HG02610 (cell line): ENCODE data around the gene MCC.
"Not testable (repeated sequence)": the region's sequence is repeated elsewhere in the genome, so short reads cannot be mapped to it uniquely, and the experiment has no call there.

Source experiments
- ATAC-seq: cut with Tn5 transposase; IDR thresholded peaks from one replicate; pipeline ENCODE4 v1.9.1; 2021; ENCODE audit warnings: mild to moderate bottlenecking, moderate library complexity; ENCODE audit not compliant: unreplicated experiment

Gene MCC

DNA sequence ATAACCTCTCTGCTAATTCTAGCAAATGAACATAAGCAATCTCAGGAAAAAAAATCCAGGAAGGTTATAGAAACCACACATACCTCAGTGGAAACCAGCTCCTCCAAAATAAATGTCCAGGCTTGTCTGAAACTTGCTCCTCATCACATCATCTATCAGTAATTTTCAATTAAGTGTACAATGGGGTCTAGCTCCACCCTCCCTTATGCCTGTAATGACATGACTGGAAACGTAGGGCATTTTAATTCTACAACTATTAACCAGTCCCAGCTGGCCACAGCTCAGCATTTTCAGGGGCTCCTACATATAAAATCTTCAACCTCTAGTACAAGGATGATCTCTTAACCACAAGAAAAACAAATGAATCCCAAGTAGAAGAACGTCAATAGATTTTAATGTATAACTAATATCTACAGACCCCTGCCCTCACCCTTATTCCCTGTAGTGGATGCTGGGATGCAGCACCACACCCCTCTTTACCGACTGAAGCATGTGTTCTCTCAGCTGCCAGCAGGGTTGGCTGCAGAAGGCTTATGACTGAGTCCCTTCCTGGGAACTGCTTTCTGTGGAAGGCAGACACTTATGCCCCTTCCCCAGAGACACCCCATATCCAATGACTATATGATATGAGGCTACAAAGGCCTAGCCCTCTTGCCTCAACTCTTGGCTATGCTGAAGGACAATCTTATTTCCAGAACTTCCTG is 60.2 kb downstream of the MCC start:
- ATAC-seq = no peak

DNA sequence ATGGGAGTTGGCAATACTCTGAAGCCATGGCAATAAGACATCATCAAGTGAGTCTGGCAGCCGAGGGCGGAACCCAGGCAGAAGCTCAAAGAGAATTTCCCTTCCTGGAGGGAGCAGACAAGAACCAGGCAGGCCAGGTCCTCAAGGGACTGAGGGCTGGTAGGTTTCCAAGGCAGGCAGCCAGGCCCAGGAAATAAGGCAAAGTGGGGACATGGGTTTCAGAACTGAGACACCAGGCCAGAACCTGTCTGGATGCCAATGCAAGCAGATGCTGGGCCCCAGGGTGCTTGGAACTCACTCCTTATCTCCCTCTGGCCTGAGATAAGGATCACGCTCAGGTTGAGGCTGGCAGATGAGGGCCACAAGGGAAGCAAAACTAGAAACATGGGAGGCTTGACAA is 62.3 kb downstream of the MCC start:
- ATAC-seq = no peak

DNA sequence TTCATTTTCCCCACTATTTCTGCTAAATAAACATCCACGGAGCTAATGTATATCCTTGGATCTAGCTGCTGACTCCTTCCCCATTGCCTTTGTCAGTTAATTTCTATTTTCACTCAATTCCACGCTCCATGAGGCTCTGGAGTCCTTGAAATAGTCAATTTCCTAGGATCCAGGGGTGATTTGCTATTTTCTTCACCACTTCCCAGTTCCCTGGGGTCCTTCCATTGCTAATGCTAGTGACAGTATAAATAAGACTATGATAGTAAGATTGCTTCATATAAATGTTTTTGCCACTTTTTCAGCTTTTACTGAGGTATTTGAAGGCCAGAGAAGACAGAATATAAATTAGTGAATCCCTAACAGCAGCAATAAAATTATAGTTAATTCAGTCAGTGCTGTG is 66.6 kb downstream of the MCC start:
- no peak for ATAC-seq

DNA sequence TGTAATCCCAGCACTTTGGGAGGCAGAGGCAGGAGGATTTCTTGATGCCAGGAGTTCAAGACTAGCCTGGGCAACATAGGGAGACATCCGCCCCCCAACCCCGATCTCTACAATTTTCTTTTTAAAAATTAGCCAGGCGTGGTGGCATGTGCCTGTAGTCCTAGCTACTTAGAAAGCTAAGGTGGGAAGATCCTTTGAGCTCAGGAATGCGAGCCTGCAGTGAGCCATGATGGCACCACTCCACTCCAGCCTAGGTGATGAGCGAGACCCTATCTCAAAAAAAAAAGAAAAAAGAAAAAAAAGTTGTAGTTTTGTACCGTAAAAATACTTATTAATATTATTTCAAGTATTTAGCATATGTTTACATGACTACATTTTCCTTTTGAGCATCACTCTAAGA is 82.7 kb downstream of the MCC start:
- no peak for ATAC-seq

DNA sequence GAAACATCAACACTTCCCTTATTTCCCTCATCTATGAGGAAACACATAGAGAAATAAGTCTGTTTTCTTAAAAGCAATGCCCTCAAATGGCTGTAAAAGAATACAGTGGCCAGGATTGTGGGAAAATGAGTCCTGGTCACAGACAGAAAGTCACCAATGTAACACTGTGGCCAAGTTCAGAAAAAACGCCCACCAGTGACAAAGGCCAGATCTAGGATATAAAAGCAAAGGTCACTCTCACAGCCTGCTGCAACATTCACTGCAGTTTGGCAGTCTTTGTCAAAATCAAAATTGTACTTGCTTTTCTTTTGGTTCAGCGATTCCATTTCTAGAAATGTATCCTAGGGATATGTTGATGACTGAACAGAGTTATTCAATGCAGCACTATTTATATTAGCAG is 84.0 kb downstream of the MCC start:
- no peak for ATAC-seq

DNA sequence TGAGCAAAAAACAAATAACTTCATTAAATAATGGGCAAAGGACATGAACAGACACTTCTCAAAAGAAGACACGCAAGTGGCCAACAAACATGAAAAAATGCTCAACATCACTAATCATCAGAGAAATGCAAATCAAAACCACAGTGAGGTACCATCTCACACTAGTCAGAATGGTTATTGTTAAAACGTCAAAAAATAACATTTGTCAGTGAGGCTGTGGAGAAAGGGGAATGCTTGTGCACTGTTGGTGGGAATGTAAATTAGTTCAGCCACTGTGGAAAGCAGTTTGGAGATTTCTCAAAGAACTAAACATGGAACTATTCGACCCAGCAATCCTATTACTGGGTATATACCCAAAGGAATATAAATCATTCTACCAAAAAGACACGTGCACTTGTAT is 90.3 kb downstream of the MCC start:
- ATAC-seq = not testable (repeated sequence)

DNA sequence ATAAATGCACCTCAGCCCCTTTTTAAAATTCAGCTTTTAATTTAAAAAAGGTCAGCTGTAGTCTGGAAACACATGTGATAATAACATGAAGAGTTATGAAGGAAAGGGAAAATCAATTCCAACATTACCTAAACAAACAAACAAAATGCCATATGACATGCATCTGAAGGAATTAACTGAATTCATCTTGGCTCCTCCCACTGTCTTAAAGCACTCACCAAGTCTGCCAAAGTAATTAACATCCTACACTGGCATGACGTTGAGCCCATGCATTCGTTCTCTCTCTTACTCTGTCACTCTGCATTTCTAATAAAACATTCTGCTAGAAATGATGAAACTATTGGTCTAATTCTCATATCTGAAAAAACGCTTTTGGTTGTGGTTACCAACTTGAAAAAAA is 91.2 kb downstream of the MCC start:
- no peak for ATAC-seq

DNA sequence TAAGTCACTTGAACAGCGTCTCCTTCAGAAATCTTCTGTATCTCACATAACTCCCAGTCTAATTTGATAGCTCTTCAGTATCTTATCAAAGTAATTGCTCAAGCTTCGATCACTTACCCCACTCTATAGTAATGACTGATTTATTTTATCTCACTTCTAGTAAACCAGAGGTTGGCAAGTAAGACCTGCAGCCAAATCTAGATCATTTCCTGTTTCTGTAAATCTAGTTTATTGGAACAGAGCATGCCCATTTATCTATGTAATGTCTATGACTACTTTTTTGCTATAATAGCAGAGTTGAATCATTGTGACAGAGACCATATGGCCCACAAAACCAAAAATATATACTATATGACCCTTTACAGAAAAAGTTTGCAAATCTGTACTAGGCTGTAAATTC is 93.6 kb downstream of the MCC start:
- ATAC-seq = no peak

DNA sequence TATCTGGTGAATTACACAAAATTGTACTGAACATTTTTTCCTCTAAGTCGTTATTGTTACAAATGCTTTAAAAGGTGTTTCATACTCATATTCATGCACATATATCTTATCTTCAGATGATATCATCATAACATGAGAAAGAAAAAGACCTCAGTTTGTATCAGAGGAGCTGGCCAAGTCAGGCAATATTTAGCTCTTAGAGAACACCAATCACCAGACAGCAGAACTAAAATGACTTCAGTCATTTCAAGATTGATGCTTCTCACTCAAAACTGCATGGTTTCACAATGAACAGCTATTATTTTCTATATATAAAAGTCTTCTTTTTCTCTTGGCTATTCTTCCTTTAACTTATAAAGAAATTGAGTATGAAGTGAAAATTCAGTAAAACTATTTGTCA is 98.0 kb downstream of the MCC start:
- ATAC-seq = peak; percentile 72

DNA sequence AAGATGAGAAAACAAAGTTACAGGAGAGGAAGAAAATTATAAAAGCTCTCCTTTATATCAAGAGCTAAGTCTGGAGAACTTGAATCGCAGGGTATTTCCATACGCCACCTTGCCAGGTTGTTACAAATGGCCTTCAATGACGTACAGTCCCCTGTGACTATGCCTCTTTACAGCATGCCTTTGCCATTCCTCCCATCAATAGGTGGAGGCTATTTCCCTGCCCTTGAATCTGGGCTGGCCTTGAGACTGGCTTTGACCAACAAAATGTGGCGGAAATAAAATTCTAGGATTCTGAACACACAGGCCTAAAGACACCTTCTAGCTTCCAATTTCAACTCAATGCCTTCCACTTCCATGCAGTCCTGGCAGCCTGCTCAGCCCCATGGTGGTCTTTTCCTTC is 99.1 kb downstream of the MCC start:
- no peak for ATAC-seq

DNA sequence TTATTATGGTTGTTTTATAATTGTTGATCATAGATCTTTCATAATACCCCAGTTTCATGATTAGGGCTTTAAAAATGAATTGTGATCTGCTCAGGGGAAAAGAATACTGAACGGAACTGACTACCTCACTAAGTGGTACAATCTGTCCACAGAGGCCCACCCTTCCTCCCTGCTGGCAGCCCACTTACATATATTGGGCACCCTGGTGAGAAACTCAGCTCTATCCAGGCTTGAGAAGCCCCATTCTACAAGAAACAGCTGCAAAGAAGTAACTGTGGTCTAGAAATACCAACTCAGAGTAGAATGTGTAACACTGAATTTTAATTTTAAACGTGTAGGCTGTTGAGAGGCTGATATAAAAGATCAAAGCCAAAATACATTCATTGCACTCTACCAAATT is 100.4 kb downstream of the MCC start:
- no peak for ATAC-seq

DNA sequence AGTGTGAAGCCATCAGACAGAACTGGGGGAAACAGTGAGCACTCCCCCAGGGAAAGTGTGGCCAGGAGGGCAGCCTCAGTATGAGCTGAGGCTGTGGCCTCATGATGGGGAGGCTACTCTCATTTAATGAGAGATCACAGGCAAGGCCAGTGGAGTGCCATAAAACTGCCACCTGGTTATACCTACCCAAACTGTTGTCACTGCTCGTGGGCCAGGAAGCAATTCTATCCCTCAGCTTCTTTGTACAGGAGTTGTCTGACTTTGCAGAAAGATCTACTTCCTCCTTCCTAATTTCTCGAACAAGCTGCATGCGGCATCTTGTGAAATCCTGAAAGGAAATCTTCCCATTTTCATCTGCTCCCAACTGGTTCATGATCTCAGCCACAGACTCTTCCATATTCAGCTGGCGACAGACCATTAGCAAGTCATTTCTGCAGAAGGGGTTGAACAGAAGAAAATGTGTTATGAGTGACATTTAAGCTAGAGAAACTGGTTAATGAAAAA is 103.4 kb downstream of the MCC start:
- ATAC-seq = no peak

DNA sequence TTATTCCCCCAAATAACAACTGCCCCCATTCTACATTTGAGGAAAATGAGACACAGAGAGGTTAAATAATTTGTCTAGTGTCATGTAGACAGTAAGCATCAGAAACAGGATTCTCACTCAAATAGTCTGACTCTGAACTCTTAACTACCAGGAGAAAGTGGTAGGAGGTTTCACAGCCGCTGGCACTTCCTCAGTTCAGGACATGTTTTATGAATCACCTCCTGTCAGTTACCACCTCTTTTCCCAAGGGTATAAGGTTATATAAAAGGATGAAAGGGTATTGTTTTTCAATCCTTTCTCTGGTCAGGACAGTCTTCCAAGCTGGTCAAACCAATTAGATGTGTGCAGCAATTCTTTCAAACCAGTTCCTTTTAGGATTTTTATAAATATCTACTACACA is 105.5 kb downstream of the MCC start:
- no peak for ATAC-seq

DNA sequence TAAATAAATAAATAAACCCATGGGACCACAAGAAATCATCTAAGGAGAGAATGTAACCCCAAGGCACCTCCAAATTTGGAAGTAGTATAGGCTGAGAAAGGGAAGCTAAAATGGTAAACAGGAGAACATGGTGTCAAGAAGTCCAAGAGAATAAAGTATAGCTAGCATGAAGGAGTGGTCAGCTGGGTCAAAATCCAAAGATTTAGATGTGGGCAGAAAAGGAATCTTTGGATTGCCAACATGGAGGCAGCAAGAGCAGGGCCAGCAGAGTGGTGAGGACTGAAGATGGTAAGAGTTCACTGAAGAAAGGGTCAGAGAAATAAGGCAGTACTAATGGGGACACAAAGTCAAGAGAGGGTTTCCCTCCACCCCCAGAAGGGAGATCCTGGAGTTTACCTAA is 106.5 kb downstream of the MCC start:
- no peak for ATAC-seq

DNA sequence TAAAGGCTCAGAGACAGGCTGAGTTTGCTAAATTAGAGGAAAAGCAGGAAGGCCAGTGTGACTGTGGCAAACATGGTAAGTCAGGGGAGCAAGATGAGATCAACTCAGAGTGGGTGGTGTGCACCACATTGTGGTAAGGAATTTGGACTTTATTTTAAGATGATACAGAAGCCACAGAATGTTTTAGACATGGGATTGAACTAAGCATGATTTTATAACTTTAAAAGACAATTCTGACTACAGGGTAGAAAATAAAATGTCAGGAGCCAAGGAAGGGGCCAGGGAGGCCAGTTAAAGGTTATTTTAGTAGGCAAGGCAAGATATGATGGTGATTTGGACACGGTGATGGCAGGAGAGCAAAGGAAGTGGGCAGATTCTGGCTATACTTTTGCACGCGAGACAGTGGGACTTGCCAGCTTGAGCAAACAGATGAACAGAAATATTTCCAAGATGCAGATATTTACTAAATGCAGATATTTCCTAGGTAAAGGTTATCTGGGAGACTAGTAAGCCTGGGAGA is 107.4 kb downstream of the MCC start:
- ATAC-seq = no peak

DNA sequence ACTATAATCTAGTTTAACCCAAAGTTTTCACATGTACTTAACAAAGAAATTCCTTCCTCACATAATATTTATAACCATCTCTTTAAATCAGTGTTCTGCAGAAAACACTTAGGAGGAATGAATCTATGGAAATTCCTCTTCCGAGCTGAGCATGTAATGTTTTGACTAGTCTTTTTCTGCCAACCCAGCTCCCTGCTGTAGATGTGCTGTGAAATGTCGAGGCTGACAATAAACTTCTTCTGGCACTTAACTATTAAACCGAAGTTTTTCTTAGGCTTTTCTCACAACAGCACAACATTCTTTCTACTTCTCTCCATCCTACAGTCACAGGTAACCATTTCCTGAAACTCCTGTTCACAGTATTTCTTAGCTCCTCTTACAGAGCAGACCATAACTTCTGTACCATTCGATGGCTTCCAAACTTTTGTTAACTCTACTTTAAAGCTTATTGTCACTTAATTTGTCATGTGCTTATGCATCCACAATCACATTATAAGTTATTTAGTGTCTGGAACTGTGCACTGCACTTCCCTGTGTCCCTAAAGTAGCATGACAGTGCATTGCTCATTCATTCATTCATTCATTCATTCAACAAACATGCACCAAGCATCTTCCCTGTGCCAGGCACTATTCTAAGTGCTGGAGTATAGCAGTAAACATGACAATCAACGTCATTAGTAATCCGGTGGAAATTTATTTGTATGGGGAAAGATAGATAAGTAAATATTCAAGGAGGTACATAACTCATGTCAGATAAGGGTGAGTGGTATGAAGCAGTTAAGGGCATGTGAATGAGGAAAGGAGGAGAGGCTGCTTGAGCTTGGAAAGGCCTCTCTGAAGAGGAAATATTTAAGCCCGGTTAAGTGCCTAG is 108.1 kb downstream of the MCC start:
- no peak for ATAC-seq

DNA sequence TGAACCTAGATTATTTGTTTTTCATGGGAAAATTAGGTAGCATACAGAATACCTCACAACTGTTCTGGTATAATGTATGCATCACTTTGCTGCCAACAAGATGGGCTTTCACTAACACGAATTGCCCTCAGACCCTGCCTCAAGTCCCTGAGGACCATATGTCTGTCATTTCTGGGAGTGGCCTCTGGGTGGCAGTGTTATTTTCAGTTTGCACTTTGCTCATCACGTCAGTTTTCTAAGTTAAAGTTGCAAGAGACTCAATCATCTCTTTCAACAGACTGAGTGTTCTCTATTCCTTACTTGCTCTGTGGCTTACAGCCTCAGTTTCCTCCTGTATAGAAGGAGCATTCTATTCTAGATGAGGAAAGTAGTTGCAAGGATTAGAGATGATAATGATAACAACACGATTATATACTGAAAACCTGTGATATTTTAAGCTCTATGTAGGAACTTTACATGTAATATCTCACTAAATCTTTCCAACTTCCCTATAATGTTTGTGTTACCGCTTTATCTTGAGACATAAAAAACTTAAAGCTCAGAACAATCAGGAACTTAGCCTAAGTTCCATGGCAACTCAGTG is 109.2 kb downstream of the MCC start:
- ATAC-seq = peak; percentile 73

DNA sequence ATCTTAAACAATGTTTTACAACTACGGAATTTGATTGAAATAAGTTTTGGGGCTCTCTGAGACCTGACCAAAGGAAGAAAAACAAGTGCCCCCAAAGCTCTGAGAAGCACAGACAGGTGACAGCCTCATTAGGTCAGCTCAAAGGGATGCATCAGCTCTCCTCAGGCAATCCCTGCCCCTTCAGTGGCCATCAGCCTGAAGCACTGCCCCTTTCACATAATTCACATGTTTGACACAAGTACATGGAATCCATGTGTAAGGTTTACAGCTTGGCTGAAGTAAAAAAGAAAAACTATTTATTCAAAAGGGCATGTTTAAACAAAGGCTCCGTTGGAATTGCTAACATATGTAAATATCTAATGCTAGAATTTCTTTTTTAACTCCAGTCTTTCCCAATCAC is 109.7 kb downstream of the MCC start:
- ATAC-seq = no peak

DNA sequence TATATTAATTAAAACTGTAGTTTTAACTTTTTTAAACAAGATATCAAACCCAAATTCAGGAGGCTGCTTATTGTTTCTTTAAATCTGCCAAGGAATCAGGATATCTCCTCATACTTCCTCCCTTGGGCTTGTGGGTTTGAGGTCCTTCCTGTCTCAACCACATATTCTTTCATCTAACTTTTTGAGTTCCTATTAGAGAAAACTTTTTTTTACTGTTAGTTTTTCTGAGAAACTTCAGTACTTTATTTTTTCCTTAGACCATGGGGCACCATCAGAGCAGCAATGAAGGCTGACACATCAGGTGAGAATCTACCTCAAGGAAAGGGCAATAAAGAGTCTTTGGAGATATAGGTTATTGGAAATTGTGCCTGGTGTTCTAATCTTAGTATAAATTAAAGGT is 110.2 kb downstream of the MCC start:
- no peak for ATAC-seq

DNA sequence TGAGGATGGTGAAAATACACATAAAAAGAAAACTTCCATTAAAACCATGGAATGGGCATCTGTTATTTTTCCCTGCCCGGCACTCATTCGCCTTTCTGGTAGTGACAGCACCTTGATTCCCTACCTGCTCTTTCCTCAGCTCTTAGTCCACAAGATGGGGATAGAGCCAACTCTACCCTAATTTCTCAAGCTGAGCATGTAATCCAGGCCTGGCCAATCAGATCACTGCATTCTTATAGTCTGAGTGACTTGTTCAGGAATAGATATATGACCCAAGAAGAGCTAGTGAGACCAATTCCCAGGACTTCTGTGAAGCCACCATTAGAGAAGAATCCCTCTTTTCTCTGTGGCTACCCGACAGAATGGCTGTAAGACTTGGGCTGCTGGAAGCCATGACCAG is 111.6 kb downstream of the MCC start:
- no peak for ATAC-seq

DNA sequence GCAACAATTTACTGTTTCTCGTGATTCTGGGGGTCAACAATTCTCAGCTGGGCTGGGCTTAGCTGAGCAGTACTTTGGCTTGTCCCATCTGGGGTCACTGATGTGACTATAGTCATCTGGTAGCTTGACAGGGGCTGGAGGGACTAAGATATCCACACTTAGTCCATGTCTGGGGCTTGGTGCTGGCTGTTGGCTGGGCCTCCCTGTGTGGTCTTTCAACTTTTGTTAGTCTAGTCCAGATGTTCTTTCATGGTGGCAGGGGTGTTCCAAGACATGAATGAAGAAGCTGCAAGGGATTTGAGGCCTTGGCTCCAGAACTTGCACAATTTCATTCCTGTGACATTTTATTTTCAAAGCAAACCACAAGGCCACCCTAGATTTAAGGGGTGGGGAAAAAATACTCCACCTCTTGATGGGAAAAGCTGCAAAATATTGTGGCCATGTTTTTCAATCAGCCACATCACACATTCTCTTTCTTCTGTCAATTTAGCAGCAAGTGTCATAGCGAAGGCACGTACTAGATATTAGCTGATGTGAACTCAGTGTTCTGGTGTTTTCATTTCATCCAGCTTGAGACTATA is 112.7 kb downstream of the MCC start:
- ATAC-seq = no peak
